CD14-positive monocyte (primary cell): ENCODE results near the gene MYO1D. TPM values are rescaled to one million over a fixed set of nuclear protein-coding genes. Genes with fewer than 3 reads are reported as not detected.

ENCODE experiments used
- DNase-seq, 3 donors: peaks; one replicate each; pipeline ENCODE4 v3.0.0-alpha.2; 2011 to 2022
- H2AFZ ChIP-seq: 2 replicates; pipeline ENCODE4 v1.6.0; 2012; ENCODE audit warnings: mild to moderate bottlenecking, low read depth, low read length, inconsistent platforms; ENCODE audit not compliant: insufficient read depth, poor library complexity, severe bottlenecking
- H3K27ac ChIP-seq, 2 donors: 1 replicate in 1 of 2; 2 replicates in 1 of 2; pipeline ENCODE4 v1.5.1; 2012 to 2013; ENCODE audit warnings: low read length in 2 of 2, control low read depth in 1 of 2, inconsistent platforms in 1 of 2, low read depth in 1 of 2, mild to moderate bottlenecking in 1 of 2
- H3K27me3 ChIP-seq, 2 donors: one replicate each; pipeline versions ENCODE4 v1.6.0 to v1.6.1; 2011 to 2013; ENCODE audit warnings: low read length in 2 of 2; ENCODE audit not compliant: control insufficient read depth in 2 of 2, insufficient read depth in 2 of 2
- H3K36me3 ChIP-seq, 2 donors: replicated peaks in 1 of 2; 1 replicate in 1 of 2; 2 replicates in 1 of 2; pipeline versions ENCODE4 v1.5.1 to v1.6.1; 2012 to 2013; ENCODE audit warnings: low read length in 2 of 2, control low read depth in 1 of 2, inconsistent platforms in 1 of 2, mild to moderate bottlenecking in 1 of 2; ENCODE audit not compliant: insufficient read depth in 2 of 2, control insufficient read depth in 1 of 2
- H3K4me1 ChIP-seq, 2 donors: 1 replicate in 1 of 2; 2 replicates in 1 of 2; pipeline versions ENCODE4 v1.5.1 to v1.6.1; 2012 to 2013; ENCODE audit warnings: low read length in 2 of 2, control low read depth in 1 of 2, inconsistent platforms in 1 of 2, mild to moderate bottlenecking in 1 of 2, moderate library complexity in 1 of 2; ENCODE audit not compliant: insufficient read depth in 2 of 2, control insufficient read depth in 1 of 2
- H3K4me2 ChIP-seq: replicated peaks from 2 replicates; pipeline ENCODE3; 2012; ENCODE audit warnings: low read length, moderate library complexity, mild to moderate bottlenecking; ENCODE audit not compliant: poor library complexity, severe bottlenecking; ENCODE audit errors: extremely low read depth
- H3K4me3 ChIP-seq, 3 experiments: fragments of 200-600 bp in 1 of 3; sonication (generic) in 1 of 3; replicated peaks in 1 of 3; 1 replicate in 2 of 3; 2 replicates in 1 of 3; pipeline ENCODE4 v1.5.1; 2011 to 2013; ENCODE audit warnings: low read length in 3 of 3, mild to moderate bottlenecking in 3 of 3, control low read depth in 2 of 3, low read depth in 2 of 3, inconsistent platforms in 1 of 3, moderate library complexity in 1 of 3
- H3K79me2 ChIP-seq: 2 replicates; pipeline ENCODE4 v1.6.0; 2012; ENCODE audit warnings: mild to moderate bottlenecking, control low read depth, inconsistent platforms, low read length, moderate library complexity; ENCODE audit not compliant: insufficient read depth
- H3K9ac ChIP-seq: 2 replicates; pipeline ENCODE4 v1.6.0; 2017; ENCODE audit warnings: low read length, mild to moderate bottlenecking; ENCODE audit not compliant: insufficient read depth, poor library complexity, severe bottlenecking
- H3K9me3 ChIP-seq, 2 donors: replicated peaks in 1 of 2; 1 replicate in 1 of 2; 2 replicates in 1 of 2; pipeline versions ENCODE4 v1.5.1 to v1.6.1; 2012 to 2013; ENCODE audit warnings: low read length in 2 of 2, control low read depth in 1 of 2; ENCODE audit not compliant: control insufficient read depth in 1 of 2, insufficient read depth in 1 of 2
- H4K20me1 ChIP-seq: 2 replicates; pipeline ENCODE4 v1.6.0; 2012; ENCODE audit warnings: mild to moderate bottlenecking, low read length, control low read depth, moderate library complexity; ENCODE audit not compliant: insufficient read depth
- H3K27ac Mint-ChIP-seq, 7 donors: one replicate each; pipeline ENCODE4 v1.8.0; 2020; ENCODE audit warnings: mild to moderate bottlenecking in 7 of 7, mixed read lengths in 7 of 7, moderate library complexity in 6 of 7, inconsistent platforms in 2 of 7
- H3K27me3 Mint-ChIP-seq, 3 donors: one replicate each; pipeline ENCODE4 v1.8.0; 2021 to 2022; ENCODE audit warnings: low read depth in 3 of 3, mild to moderate bottlenecking in 3 of 3, mixed read lengths in 3 of 3, moderate library complexity in 3 of 3, inconsistent platforms in 1 of 3
- H3K36me3 Mint-ChIP-seq, 2 donors: one replicate each; pipeline ENCODE4 v1.8.0; 2020; ENCODE audit warnings: mixed read lengths in 2 of 2, inconsistent platforms in 1 of 2, mild to moderate bottlenecking in 1 of 2
- H3K4me1 Mint-ChIP-seq: one replicate; pipeline ENCODE4 v1.8.0; 2020; ENCODE audit warnings: mild to moderate bottlenecking, mixed read lengths
- H3K4me3 Mint-ChIP-seq, 2 donors: one replicate each; pipeline ENCODE4 v1.8.0; 2020; ENCODE audit warnings: mild to moderate bottlenecking in 2 of 2, mixed read lengths in 2 of 2, moderate library complexity in 1 of 2
- H3K9me3 Mint-ChIP-seq, 7 donors: one replicate each; pipeline ENCODE4 v1.8.0; 2020 to 2022; ENCODE audit warnings: mixed read lengths in 7 of 7, mild to moderate bottlenecking in 6 of 7, moderate library complexity in 6 of 7, inconsistent platforms in 2 of 7
- CTCF ChIP-seq: fragments of 200-600 bp; IDR thresholded peaks from one replicate; pipeline ENCODE4 v1.8.0; 2022; ENCODE audit warnings: antibody characterized with exemption, mild to moderate bottlenecking
- WGBS: methylation state at CpG from one replicate; pipeline ENCODE4 v1.1.5; 2013; ENCODE audit warnings: missing lambda C conversion rate; ENCODE audit not compliant: insufficient coverage; 5-methylcytosine and 5-hydroxymethylcytosine counted together
- intact Hi-C, 2 donors: fragments of 100-400 bp; cut with micrococcal nuclease; formaldehyde crosslinking; loops; one replicate each; pipeline versions ENCODE4 v1.15.0 to v1.15.1; 2023
- polyA plus RNA-seq, 3 donors: library from polyadenylated mRNA; depleted of rRNA in 1 of 3; unstranded in 2 of 3; stranded (reverse) in 1 of 3; fragments of 300-500 nt in 2 of 3; fragments of >200 nt in 1 of 3; fragmentation: Illumina TruSeq in 2 of 3; gene quantifications; 1 replicate in 2 of 3; 2 replicates in 1 of 3; pipeline ENCODE4 v1.2.3, GENCODE V29; 2012 to 2021

Gene MYO1D
- polyA plus RNA-seq, 3 donors = 0.22 to 0.39 (median 0.26) TPM

GRCh38 chr17:32503251-32504165 lies 373.4 kb downstream of the MYO1D start:
- Histone ChIP-seq H3K79me2 (no peaks in the 10 kb centered on the region), H3K9me3 (no peaks in the 10 kb centered on the region), H3K4me1 (peaks cover 41 to 46% of the 10 kb centered on the region in 2 donors), H3K4me3 (peak overlapping the region in 2 of 3 experiments; percentile 0 to 66), H3K4me2 (peak overlapping the region; percentile 72), H3K9ac (peak overlapping the region; percentile 56), H3K27ac (peak overlapping the region; percentile 85 to 90), H2AFZ (peak overlapping the region; percentile 56), H3K27me3 (no peaks in the 10 kb centered on the region), H4K20me1 (no peaks in the 10 kb centered on the region), H3K36me3 (no peaks in the 10 kb centered on the region)
- 17% methylated on average over 6 of the region's 7 CpGs for WGBS
- H3K4me3 Mint-ChIP-seq = peak overlapping the region; percentile 60 to 81
- intact Hi-C loops = no loop called here
- H3K27me3 Mint-ChIP-seq = peaks cover 0 to 6% (median 0%) of the 10 kb centered on the region in 3 donors
- peak overlapping the region; percentile 87 to 96 (median 94) for H3K27ac Mint-ChIP-seq
- peak; percentile 52 to 80 (median 60) for DNase-seq
- TF ChIP-seq CTCF = no peak
- peaks cover 47% of the 10 kb centered on the region for H3K4me1 Mint-ChIP-seq
- H3K36me3 Mint-ChIP-seq = peaks cover 8 to 11% of the 10 kb centered on the region in 2 donors
- H3K9me3 Mint-ChIP-seq = no peaks in the 10 kb centered on the region

- H3K4me3 Mint-ChIP-seq = peak overlapping the region; percentile 60 to 81
- H3K36me3 Mint-ChIP-seq = peaks cover 11% of the 10 kb centered on the region in 2 donors
- Histone ChIP-seq H3K79me2 (no peaks in the 10 kb centered on the region), H4K20me1 (no peaks in the 10 kb centered on the region), H3K9ac (peak overlapping the region; percentile 56), H3K27ac (peak overlapping the region; percentile 85 to 90), H3K27me3 (no peaks in the 10 kb centered on the region), H3K4me1 (peaks cover 41 to 46% of the 10 kb centered on the region in 2 donors), H2AFZ (no peak overlapping the region), H3K4me2 (peak overlapping the region; percentile 72), H3K9me3 (no peaks in the 10 kb centered on the region), H3K4me3 (peak overlapping the region in 1 of 3 experiments; percentile 66), H3K36me3 (no peaks in the 10 kb centered on the region)
- intact Hi-C loops = no loop called here
- no peak for TF ChIP-seq CTCF
- H3K27ac Mint-ChIP-seq = peak overlapping the region; percentile 87 to 96 (median 94)
- DNase-seq = no peak
- 81% methylated on average over 2 of the region's 10 CpGs for WGBS
- H3K9me3 Mint-ChIP-seq = no peaks in the 10 kb centered on the region
- peaks cover 0 to 7% (median 0%) of the 10 kb centered on the region in 3 donors for H3K27me3 Mint-ChIP-seq
- peaks cover 49% of the 10 kb centered on the region for H3K4me1 Mint-ChIP-seq
These were observed 374.2 kb downstream of the MYO1D start for GRCh38 chr17:32502710-32503109.
